Measurements from ENCODE around the gene B3GAT3. TPM values are rescaled to one million over a fixed set of nuclear protein-coding genes. Genes with fewer than 3 reads are reported as not detected.

The B3GAT3 gene
- polyA plus RNA-seq, 1 donor from 2014 or later: 102 TPM

DNA sequence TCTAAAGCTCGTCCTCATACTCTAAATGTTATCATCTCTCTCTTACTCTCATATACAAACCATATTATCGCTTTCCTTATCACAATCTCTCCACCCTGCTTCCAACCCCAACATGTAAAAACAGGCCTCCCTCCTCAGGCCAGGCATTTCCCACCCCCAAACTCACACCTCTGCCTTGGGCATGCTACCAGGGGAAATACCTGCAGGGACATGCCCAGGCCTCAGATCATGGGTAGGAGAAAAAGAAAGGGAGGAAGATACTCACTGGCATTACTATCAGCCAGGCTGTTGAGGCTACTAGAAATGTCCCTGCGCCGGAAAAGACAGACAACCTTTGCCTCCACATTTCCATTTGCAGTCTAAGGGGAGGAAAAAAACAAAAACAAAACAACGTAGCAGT lies 21.9 kb downstream of the B3GAT3 start:
- peak overlapping the region; percentile 100 for H3K4me3 ChIP-seq (ENCODE audit: low read length)
- H3K9me2 ChIP-seq (ENCODE audit: insufficient read depth, low read length): no peaks in the 10 kb centered on the region
- no peaks in the 10 kb centered on the region for H4K20me1 ChIP-seq (ENCODE audit: insufficient read depth)
- peak overlapping the region; percentile 87 for H3K4me2 ChIP-seq (ENCODE audit: low read length)
- peaks cover 35% of the 10 kb centered on the region for H3K79me2 ChIP-seq (replicated peaks; ENCODE audit: insufficient read depth, low read length)
- H3K9me3 ChIP-seq (ENCODE audit: low read length): no peaks in the 10 kb centered on the region
- H3K36me3 ChIP-seq (ENCODE audit: insufficient read depth, low read length): no peaks in the 10 kb centered on the region
- H2AFZ ChIP-seq (ENCODE audit: low read depth, low read length): no peak overlapping the region
- H3K9ac ChIP-seq (ENCODE audit: low read length): peak overlapping the region; percentile 98
- peak overlapping the region; percentile 87 for H3K27ac ChIP-seq (ENCODE audit: low read length)
- H3K27me3 ChIP-seq (ENCODE audit: insufficient read depth, low read depth, low read length): no peaks in the 10 kb centered on the region
- TF ChIP-seq, protein P1, sequence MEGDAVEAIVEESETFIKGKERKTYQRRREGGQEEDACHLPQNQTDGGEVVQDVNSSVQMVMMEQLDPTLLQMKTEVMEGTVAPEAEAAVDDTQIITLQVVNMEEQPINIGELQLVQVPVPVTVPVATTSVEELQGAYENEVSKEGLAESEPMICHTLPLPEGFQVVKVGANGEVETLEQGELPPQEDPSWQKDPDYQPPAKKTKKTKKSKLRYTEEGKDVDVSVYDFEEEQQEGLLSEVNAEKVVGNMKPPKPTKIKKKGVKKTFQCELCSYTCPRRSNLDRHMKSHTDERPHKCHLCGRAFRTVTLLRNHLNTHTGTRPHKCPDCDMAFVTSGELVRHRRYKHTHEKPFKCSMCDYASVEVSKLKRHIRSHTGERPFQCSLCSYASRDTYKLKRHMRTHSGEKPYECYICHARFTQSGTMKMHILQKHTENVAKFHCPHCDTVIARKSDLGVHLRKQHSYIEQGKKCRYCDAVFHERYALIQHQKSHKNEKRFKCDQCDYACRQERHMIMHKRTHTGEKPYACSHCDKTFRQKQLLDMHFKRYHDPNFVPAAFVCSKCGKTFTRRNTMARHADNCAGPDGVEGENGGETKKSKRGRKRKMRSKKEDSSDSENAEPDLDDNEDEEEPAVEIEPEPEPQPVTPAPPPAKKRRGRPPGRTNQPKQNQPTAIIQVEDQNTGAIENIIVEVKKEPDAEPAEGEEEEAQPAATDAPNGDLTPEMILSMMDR (IDR thresholded peaks at IDR 0.05; ENCODE audit: poor library complexity, severe bottlenecking): no peak
- TF ChIP-seq MXI1 (conservative IDR thresholded peaks at IDR 0.05; ENCODE audit: poor library complexity, severe bottlenecking) (no peak), POLR2AphosphoS5 (IDR thresholded peaks at IDR 0.05) (no peak), TAF1 (IDR thresholded peaks at IDR 0.05; ENCODE audit: low read depth) (no peak), RAD21 (conservative IDR thresholded peaks at IDR 0.05) (no peak), EP300 (conservative IDR thresholded peaks at IDR 0.05; ENCODE audit: poor library complexity, severe bottlenecking) (no peak), EZH2 (IDR thresholded peaks at IDR 0.05; ENCODE audit: borderline replicate concordance, insufficient read depth, low read length, poor library complexity, severe bottlenecking) (no peak), SMC3 (conservative IDR thresholded peaks at IDR 0.05; ENCODE audit: poor library complexity) (no peak)
- TF ChIP-seq, protein P2, sequence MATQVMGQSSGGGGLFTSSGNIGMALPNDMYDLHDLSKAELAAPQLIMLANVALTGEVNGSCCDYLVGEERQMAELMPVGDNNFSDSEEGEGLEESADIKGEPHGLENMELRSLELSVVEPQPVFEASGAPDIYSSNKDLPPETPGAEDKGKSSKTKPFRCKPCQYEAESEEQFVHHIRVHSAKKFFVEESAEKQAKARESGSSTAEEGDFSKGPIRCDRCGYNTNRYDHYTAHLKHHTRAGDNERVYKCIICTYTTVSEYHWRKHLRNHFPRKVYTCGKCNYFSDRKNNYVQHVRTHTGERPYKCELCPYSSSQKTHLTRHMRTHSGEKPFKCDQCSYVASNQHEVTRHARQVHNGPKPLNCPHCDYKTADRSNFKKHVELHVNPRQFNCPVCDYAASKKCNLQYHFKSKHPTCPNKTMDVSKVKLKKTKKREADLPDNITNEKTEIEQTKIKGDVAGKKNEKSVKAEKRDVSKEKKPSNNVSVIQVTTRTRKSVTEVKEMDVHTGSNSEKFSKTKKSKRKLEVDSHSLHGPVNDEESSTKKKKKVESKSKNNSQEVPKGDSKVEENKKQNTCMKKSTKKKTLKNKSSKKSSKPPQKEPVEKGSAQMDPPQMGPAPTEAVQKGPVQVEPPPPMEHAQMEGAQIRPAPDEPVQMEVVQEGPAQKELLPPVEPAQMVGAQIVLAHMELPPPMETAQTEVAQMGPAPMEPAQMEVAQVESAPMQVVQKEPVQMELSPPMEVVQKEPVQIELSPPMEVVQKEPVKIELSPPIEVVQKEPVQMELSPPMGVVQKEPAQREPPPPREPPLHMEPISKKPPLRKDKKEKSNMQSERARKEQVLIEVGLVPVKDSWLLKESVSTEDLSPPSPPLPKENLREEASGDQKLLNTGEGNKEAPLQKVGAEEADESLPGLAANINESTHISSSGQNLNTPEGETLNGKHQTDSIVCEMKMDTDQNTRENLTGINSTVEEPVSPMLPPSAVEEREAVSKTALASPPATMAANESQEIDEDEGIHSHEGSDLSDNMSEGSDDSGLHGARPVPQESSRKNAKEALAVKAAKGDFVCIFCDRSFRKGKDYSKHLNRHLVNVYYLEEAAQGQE (IDR thresholded peaks at IDR 0.05; ENCODE audit: borderline replicate concordance): no peak
- H3F3A ChIP-seq (ENCODE audit: insufficient read depth, low read length, poor library complexity, severe bottlenecking): no peaks in the 10 kb centered on the region

DNA sequence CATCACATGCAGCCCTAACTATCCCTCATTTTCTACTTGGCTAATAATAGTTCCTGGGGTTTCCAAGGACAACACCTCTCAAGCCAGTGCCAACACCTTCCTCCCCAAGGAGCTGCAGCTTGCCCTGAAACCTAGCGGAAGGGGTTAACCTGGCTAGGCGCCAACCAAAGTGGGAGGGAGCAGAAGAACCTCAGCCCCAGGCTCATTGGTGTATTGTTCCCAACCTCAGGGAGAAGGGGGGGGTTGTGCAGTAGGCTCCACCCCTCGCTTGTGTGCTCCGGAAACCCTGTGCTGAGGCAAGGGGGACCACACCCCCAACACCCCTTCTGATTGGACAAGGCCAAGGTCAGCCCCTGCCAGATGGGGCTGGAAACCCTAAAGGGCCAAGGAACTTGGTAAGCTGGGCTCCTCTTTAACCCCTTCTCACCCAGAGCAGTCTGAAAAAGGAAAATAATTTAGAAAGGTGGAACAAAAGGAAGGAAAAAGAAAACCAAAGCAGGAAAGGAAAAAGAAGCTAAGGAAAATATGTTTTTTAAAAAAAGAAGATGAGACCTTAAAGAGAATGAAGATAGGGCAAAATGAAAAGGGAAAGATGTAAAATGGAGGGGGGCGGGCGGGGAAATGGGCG lies 22.6 kb downstream of the B3GAT3 start:
- TF ChIP-seq POLR2AphosphoS5 (IDR thresholded peaks at IDR 0.05) (no peak), MXI1 (conservative IDR thresholded peaks at IDR 0.05; ENCODE audit: poor library complexity, severe bottlenecking) (no peak), EP300 (conservative IDR thresholded peaks at IDR 0.05; ENCODE audit: poor library complexity, severe bottlenecking) (no peak), EZH2 (IDR thresholded peaks at IDR 0.05; ENCODE audit: borderline replicate concordance, insufficient read depth, low read length, poor library complexity, severe bottlenecking) (no peak), SMC3 (conservative IDR thresholded peaks at IDR 0.05; ENCODE audit: poor library complexity) (no peak), RAD21 (conservative IDR thresholded peaks at IDR 0.05) (no peak), TAF1 (IDR thresholded peaks at IDR 0.05; ENCODE audit: low read depth) (no peak)
- TF ChIP-seq, protein P2 (IDR thresholded peaks at IDR 0.05; ENCODE audit: borderline replicate concordance): no peak
- TF ChIP-seq, protein P1 (IDR thresholded peaks at IDR 0.05; ENCODE audit: poor library complexity, severe bottlenecking): no peak
- Histone ChIP-seq H3K27ac (ENCODE audit: low read length) (peak overlapping the region; percentile 87), H3K9me3 (ENCODE audit: low read length) (no peaks in the 10 kb centered on the region), H3K4me3 (ENCODE audit: low read length) (peak overlapping the region; percentile 100), H3K9me2 (ENCODE audit: insufficient read depth, low read length) (no peaks in the 10 kb centered on the region), H3K9ac (ENCODE audit: low read length) (peak overlapping the region; percentile 98), H3K4me2 (ENCODE audit: low read length) (peak overlapping the region; percentile 87), H3K27me3 (ENCODE audit: insufficient read depth, low read depth, low read length) (no peaks in the 10 kb centered on the region), H4K20me1 (ENCODE audit: insufficient read depth) (no peaks in the 10 kb centered on the region), H2AFZ (ENCODE audit: low read depth, low read length) (no peak overlapping the region), H3F3A (ENCODE audit: insufficient read depth, low read length, poor library complexity, severe bottlenecking) (no peaks in the 10 kb centered on the region), H3K79me2 (replicated peaks; ENCODE audit: insufficient read depth, low read length) (peaks cover 35% of the 10 kb centered on the region), H3K36me3 (ENCODE audit: insufficient read depth, low read length) (no peaks in the 10 kb centered on the region)
